ENCODE measurements around the gene SWT1. TPM values are rescaled to one million over a fixed set of nuclear protein-coding genes. Genes with fewer than 3 reads are reported as not detected.

Gene SWT1
- polyA plus RNA-seq, 1 of the 3 experiments (the other 2 are of a cell fraction): 1.1 TPM

- TF ChIP-seq REST (IDR thresholded peaks at IDR 0.05; ENCODE audit: low read depth, low read length): no peak
Observed at GRCh38 chr1:185224132-185224531, 67.2 kb downstream of the SWT1 start (continued).

- Histone ChIP-seq H3K9me3 (peaks cover 14% of the 10 kb centered on the region; the same call in 1 of the 2 replicates), H3K9ac (no peak overlapping the region), H4K20me1 (ENCODE audit: insufficient read depth) (no peaks in the 10 kb centered on the region), H3K79me2 (ENCODE audit: insufficient read depth) (no peaks in the 10 kb centered on the region), H3F3A (replicated peaks; ENCODE audit: insufficient read depth) (no peaks in the 10 kb centered on the region), H3K27me3 (ENCODE audit: insufficient read depth) (no peaks in the 10 kb centered on the region), H3K27ac (ENCODE audit: low read depth in 2 of 2, low read length in 1 of 2) (no peak overlapping the region), H2AFZ (ENCODE audit: low read depth) (no peak overlapping the region), H3K36me3 (replicated peaks in 1 of 2; ENCODE audit: control insufficient read depth in 1 of 2, insufficient read depth in 2 of 2, low read length in 1 of 2) (peaks cover 2 to 28% of the 10 kb centered on the region in 2 experiments), H3K9me2 (0 out of 2 replicates have a peak, but pooled peaks cover 3% of the 10 kb centered on the region), H3K4me3 (ENCODE audit: low read depth in 2 of 2, low read length in 1 of 2) (no peak overlapping the region), H3K4me1 (ENCODE audit: control insufficient read depth in 1 of 2, insufficient read depth in 2 of 2, low read depth in 1 of 2, low read length in 1 of 2) (no peaks in the 10 kb centered on the region), H3K4me2 (no peak overlapping the region)
- WGBS (ENCODE audit: low lambda C conversion rate): 87% methylated on average over 4 of the region's 4 CpGs
- CTCF ChIA-PET: interaction anchor here (1.2 to 1.3 kb wide), 2 partner anchors 11 to 70 kb away, joined by 3 to 7 read pairs; no protein-coding TSS in a partner anchor
- no peak for TF ChIP-seq TEAD4 (IDR thresholded peaks at IDR 0.05; ENCODE audit: borderline replicate concordance, insufficient read depth)
- no peak for TF ChIP-seq JUND (IDR thresholded peaks at IDR 0.05)
- no peak for TF ChIP-seq RFX5 (IDR thresholded peaks at IDR 0.05; ENCODE audit: low read length)
- no peak for TF ChIP-seq FOXJ3 (CRISPR knock-in tag; IDR thresholded peaks at IDR 0.05)
- no peak for TF ChIP-seq EP300 (IDR thresholded peaks at IDR 0.05; ENCODE audit: borderline replicate concordance in 1 of 2, low read depth in 1 of 2, low read length in 1 of 2)
- TF ChIP-seq TCF12 (IDR thresholded peaks at IDR 0.05): no peak
- TF ChIP-seq CHD2 (IDR thresholded peaks at IDR 0.05; ENCODE audit: low read length, partially characterized antibody): no peak
- TF ChIP-seq GATA2 (CRISPR knock-in tag; IDR thresholded peaks at IDR 0.05): no peak
- TF ChIP-seq FOXM1 (IDR thresholded peaks at IDR 0.05; ENCODE audit: low read depth): no peak
- no peak for TF ChIP-seq RCOR1 (IDR thresholded peaks at IDR 0.05; ENCODE audit: low read length)
- no peak for TF ChIP-seq PBX3 (IDR thresholded peaks at IDR 0.05)
- no peak for TF ChIP-seq SIN3A (IDR thresholded peaks at IDR 0.05; ENCODE audit: borderline replicate concordance, low read depth, low read length)
- no peak for TF ChIP-seq USF1 (IDR thresholded peaks at IDR 0.05; ENCODE audit: borderline replicate concordance, low read depth)
- no peak for TF ChIP-seq CTCF (IDR thresholded peaks at IDR 0.05)
- TF ChIP-seq ELF1 (IDR thresholded peaks at IDR 0.05): no peak
- no peak for TF ChIP-seq EZH2phosphoT487 (IDR thresholded peaks at IDR 0.05; ENCODE audit: borderline replicate concordance, low read depth)
- no peak for TF ChIP-seq MAX (IDR thresholded peaks at IDR 0.05; ENCODE audit: low read depth)
- TF ChIP-seq NFIC (IDR thresholded peaks at IDR 0.05; ENCODE audit: borderline replicate concordance): no peak
- TF ChIP-seq ZBTB33 (IDR thresholded peaks at IDR 0.05; ENCODE audit: borderline replicate concordance, low read depth): no peak
- no peak for TF ChIP-seq USF2 (IDR thresholded peaks at IDR 0.05; ENCODE audit: borderline replicate concordance, low read depth, low read length)
- no peak for DNase-seq
- POLR2A ChIA-PET: no interaction called here
Observed at GRCh38 chr1:185227161-185227560, 70.2 kb downstream of the SWT1 start.
